Measurements from ENCODE around the gene KLHL42. TPM values are rescaled to one million over a fixed set of nuclear protein-coding genes. Genes with fewer than 3 reads are reported as not detected.
A peak's percentile ranks its signal among the peaks of the same experiment; 100 is the strongest.

The KLHL42 gene
- total and polyA plus RNA-seq, 2 of the 13 experiments (the other 11 are each of a cell fraction or from before 2014, with no cell fraction given) = 13.5 to 14.0 TPM

DNA sequence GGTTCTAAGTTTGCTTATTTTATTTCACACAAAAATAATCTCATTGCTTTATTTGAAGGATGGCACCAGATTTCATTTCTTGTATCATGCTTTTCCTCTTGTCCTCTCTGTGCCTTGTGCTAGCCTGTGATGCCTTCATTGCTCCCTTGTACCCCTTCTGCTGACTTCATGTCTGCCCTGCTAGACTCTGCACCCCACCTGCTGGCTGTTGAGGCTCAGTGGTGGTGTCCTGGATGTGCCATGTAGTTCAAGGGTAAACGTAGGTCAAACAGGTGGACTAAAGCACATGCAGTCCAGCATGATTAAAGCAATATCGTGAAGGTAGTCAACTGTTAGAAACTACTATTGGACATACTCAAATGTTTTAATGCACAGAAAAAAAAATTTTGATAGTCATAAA lies 47.8 kb upstream of the KLHL42 start:
- Histone ChIP-seq H3K27me3 (ENCODE audit: control insufficient read depth in 1 of 2, insufficient read depth in 2 of 2, low read length in 2 of 2) (no peaks in the 10 kb centered on the region), H4K20me1 (ENCODE audit: insufficient read depth, low read length) (peaks cover 7% of the 10 kb centered on the region; the same call in 1 of the 2 replicates), H3K4me2 (ENCODE audit: low read depth, low read length) (no peak overlapping the region), H3K79me2 (ENCODE audit: insufficient read depth, low read length) (peaks cover 2% of the 10 kb centered on the region), H3K4me1 (ENCODE audit: insufficient read depth, low read length) (no peaks in the 10 kb centered on the region), H3K4me3 (replicated peaks in 1 of 3; ENCODE audit: insufficient read depth in 1 of 3, low read depth in 2 of 3, low read length in 3 of 3) (no peak overlapping the region), H3K36me3 (replicated peaks in 1 of 2; ENCODE audit: control insufficient read depth in 1 of 2, insufficient read depth in 2 of 2, low read length in 2 of 2) (peaks cover 10 to 48% of the 10 kb centered on the region in 2 experiments), H3K9me3 (ENCODE audit: low read length) (no peaks in the 10 kb centered on the region), H3K27ac (ENCODE audit: extremely low read length, insufficient read depth, low read length) (no peak overlapping the region), H3K9ac (ENCODE audit: insufficient read depth, low read depth, low read length) (no peak overlapping the region), H2AFZ (ENCODE audit: low read length) (no peak overlapping the region)
- in situ Hi-C loops (cut with HindIII; ENCODE audit: extremely low pct_ligation_motif_present, low pct_unique_long_range_greater_than_20kb) = loop anchor here (10.0 to 25.0 kb wide), 2 partner anchors 213 to 430 kb away; no protein-coding TSS in a partner anchor
- WGBS (ENCODE audit: low lambda C conversion rate) = 67% methylated on average over 2 of the region's 2 CpGs
- POLR2A ChIA-PET = no interaction called here
- BruUV-seq (replicated peaks) = no TSS peak
- peak; percentile 39 for DNase-seq (ENCODE audit: low spot score)
- peak; percentile 37 for FAIRE-seq
- ATAC-seq = peak; percentile 92
- CTCF ChIA-PET (ENCODE audit: low intra/inter-chr PET ratio, low total read pairs) = interaction anchor here (0.8 to 2.3 kb wide), 5 partner anchors 28 to 440 kb away, joined by 4 to 21 read pairs (median 10); no protein-coding TSS in a partner anchor
- intact Hi-C loops (cut with micrococcal nuclease; ENCODE audit: unreplicated experiment) = loop anchor here (2.0 to 10.0 kb wide), 3 partner anchors 21 to 1263 kb away; partner anchors contain the start of gene MRPS35
- TF ChIP-seq GTF2F1 (IDR thresholded peaks at IDR 0.05; ENCODE audit: low read length) = no peak
- no peak for TF ChIP-seq FOSL2 (CRISPR knock-in tag; IDR thresholded peaks at IDR 0.05)
- no peak for TF ChIP-seq NFE2L2 (IDR thresholded peaks at IDR 0.05; ENCODE audit: low read length)
- TF ChIP-seq KAT7 (CRISPR knock-in tag; IDR thresholded peaks at IDR 0.05; ENCODE audit: borderline replicate concordance) = no peak
- TF ChIP-seq HMGA1 (CRISPR knock-in tag; conservative IDR thresholded peaks at IDR 0.05) = no peak
- TF ChIP-seq, protein P1, sequence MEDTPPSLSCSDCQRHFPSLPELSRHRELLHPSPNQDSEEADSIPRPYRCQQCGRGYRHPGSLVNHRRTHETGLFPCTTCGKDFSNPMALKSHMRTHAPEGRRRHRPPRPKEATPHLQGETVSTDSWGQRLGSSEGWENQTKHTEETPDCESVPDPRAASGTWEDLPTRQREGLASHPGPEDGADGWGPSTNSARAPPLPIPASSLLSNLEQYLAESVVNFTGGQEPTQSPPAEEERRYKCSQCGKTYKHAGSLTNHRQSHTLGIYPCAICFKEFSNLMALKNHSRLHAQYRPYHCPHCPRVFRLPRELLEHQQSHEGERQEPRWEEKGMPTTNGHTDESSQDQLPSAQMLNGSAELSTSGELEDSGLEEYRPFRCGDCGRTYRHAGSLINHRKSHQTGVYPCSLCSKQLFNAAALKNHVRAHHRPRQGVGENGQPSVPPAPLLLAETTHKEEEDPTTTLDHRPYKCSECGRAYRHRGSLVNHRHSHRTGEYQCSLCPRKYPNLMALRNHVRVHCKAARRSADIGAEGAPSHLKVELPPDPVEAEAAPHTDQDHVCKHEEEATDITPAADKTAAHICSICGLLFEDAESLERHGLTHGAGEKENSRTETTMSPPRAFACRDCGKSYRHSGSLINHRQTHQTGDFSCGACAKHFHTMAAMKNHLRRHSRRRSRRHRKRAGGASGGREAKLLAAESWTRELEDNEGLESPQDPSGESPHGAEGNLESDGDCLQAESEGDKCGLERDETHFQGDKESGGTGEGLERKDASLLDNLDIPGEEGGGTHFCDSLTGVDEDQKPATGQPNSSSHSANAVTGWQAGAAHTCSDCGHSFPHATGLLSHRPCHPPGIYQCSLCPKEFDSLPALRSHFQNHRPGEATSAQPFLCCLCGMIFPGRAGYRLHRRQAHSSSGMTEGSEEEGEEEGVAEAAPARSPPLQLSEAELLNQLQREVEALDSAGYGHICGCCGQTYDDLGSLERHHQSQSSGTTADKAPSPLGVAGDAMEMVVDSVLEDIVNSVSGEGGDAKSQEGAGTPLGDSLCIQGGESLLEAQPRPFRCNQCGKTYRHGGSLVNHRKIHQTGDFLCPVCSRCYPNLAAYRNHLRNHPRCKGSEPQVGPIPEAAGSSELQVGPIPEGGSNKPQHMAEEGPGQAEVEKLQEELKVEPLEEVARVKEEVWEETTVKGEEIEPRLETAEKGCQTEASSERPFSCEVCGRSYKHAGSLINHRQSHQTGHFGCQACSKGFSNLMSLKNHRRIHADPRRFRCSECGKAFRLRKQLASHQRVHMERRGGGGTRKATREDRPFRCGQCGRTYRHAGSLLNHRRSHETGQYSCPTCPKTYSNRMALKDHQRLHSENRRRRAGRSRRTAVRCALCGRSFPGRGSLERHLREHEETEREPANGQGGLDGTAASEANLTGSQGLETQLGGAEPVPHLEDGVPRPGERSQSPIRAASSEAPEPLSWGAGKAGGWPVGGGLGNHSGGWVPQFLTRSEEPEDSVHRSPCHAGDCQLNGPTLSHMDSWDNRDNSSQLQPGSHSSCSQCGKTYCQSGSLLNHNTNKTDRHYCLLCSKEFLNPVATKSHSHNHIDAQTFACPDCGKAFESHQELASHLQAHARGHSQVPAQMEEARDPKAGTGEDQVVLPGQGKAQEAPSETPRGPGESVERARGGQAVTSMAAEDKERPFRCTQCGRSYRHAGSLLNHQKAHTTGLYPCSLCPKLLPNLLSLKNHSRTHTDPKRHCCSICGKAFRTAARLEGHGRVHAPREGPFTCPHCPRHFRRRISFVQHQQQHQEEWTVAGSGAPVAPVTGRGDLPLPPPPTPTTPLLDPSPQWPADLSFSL (CRISPR knock-in tag; IDR thresholded peaks at IDR 0.05) = no peak
- TF ChIP-seq MBNL3 (CRISPR knock-in tag; conservative IDR thresholded peaks at IDR 0.05) = no peak
- TF ChIP-seq ESRRA (CRISPR knock-in tag; IDR thresholded peaks at IDR 0.05; ENCODE audit: low read depth) = peak; percentile 94
- TF ChIP-seq, protein P2, sequence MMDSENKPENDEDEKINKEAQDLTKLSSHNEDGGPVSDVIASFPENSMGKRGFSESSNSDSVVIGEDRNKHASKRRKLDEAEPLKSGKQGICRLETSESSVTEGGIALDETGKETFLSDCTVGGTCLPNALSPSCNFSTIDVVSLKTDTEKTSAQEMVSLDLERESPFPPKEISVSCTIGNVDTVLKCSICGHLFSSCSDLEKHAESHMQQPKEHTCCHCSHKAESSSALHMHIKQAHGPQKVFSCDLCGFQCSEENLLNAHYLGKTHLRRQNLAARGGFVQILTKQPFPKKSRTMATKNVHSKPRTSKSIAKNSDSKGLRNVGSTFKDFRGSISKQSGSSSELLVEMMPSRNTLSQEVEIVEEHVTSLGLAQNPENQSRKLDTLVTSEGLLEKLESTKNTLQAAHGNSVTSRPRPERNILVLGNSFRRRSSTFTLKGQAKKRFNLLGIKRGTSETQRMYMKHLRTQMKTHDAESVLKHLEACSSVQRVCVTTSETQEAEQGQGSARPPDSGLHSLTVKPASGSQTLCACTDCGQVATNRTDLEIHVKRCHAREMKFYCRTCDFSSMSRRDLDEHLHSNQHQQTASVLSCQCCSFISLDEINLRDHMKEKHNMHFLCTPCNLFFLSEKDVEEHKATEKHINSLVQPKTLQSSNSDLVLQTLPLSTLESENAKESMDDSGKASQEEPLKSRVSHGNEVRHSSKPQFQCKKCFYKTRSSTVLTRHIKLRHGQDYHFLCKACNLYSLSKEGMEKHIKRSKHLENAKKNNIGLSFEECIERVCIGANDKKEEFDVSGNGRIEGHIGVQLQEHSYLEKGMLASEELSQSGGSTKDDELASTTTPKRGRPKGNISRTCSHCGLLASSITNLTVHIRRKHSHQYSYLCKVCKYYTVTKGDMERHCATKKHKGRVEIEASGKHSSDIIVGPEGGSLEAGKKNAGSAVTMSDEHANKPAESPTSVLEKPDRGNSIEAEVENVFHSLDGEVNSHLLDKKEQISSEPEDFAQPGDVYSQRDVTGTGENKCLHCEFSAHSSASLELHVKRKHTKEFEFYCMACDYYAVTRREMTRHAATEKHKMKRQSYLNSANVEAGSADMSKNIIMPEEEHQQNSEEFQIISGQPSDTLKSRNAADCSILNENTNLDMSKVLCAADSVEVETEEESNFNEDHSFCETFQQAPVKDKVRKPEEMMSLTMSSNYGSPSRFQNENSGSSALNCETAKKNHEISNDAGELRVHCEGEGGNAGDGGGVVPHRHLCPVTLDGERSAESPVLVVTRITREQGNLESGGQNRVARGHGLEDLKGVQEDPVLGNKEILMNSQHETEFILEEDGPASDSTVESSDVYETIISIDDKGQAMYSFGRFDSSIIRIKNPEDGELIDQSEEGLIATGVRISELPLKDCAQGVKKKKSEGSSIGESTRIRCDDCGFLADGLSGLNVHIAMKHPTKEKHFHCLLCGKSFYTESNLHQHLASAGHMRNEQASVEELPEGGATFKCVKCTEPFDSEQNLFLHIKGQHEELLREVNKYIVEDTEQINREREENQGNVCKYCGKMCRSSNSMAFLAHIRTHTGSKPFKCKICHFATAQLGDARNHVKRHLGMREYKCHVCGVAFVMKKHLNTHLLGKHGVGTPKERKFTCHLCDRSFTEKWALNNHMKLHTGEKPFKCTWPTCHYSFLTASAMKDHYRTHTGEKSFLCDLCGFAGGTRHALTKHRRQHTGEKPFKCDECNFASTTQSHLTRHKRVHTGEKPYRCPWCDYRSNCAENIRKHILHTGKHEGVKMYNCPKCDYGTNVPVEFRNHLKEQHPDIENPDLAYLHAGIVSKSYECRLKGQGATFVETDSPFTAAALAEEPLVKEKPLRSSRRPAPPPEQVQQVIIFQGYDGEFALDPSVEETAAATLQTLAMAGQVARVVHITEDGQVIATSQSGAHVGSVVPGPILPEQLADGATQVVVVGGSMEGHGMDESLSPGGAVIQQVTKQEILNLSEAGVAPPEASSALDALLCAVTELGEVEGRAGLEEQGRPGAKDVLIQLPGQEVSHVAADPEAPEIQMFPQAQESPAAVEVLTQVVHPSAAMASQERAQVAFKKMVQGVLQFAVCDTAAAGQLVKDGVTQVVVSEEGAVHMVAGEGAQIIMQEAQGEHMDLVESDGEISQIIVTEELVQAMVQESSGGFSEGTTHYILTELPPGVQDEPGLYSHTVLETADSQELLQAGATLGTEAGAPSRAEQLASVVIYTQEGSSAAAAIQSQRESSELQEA (CRISPR knock-in tag; IDR thresholded peaks at IDR 0.05; ENCODE audit: not compliant biosample characterization) = no peak
- no peak for TF ChIP-seq ZNF768 (CRISPR knock-in tag; IDR thresholded peaks at IDR 0.05)
- no peak for TF ChIP-seq HMG20B (CRISPR knock-in tag; conservative IDR thresholded peaks at IDR 0.05)
